Right lobe of liver (tissue), 6 donors: Measurements from ENCODE around the gene ADAM10. TPM values are rescaled to one million over a fixed set of nuclear protein-coding genes. Genes with fewer than 3 reads are reported as not detected.

ENCODE experiments used
- ATAC-seq, 4 donors: fragments of 200-7000 bp; cut with Tn5 transposase; one replicate each; pipeline ENCODE4 v1.9.1; 2020; ENCODE audit warnings: mild to moderate bottlenecking in 4 of 4, moderate library complexity in 4 of 4
- DNase-seq, 3 donors: peaks; one replicate each; pipeline ENCODE4 v3.0.0-alpha.2; 2020
- H3K27ac ChIP-seq, 3 donors: fragments of 200-600 bp; one replicate each; pipeline ENCODE4 v1.8.0; 2022
- H3K27me3 ChIP-seq, 2 donors: fragments of 200-600 bp; one replicate each; pipeline ENCODE4 v1.8.0; 2022
- H3K36me3 ChIP-seq, 4 donors: fragments of 200-600 bp; sonication (generic) in 1 of 4; one replicate each; pipeline versions ENCODE4 v1.5.1 to v1.8.0; 2017 to 2022; ENCODE audit warnings: control low read depth in 1 of 4
- H3K4me1 ChIP-seq, 4 donors: fragments of 200-600 bp; sonication (generic) in 1 of 4; one replicate each; pipeline versions ENCODE4 v1.5.1 to v1.8.0; 2017 to 2022; ENCODE audit warnings: control low read depth in 1 of 4
- H3K4me3 ChIP-seq, 3 donors: fragments of 200-600 bp; one replicate each; pipeline ENCODE4 v1.8.0; 2022
- H3K9me3 ChIP-seq, 4 donors: fragments of 200-600 bp; sonication (generic) in 1 of 4; one replicate each; pipeline versions ENCODE4 v1.5.1 to v1.8.0; 2017 to 2022; ENCODE audit warnings: control low read depth in 1 of 4
- POLR2A ChIP-seq: fragments of 450-650 bp; IDR thresholded peaks from one replicate; pipeline ENCODE4 v1.6.1; 2017; ENCODE audit warnings: antibody characterized with exemption, mild to moderate bottlenecking
- WGBS: methylation state at CpG from one replicate; pipeline ENCODE4 v1.1.6; 2018; ENCODE audit warnings: low coverage, low lambda C conversion rate; ENCODE audit not compliant: insufficient coverage; ENCODE audit errors: missing lambda C conversion rate; 5-methylcytosine and 5-hydroxymethylcytosine counted together
- intact Hi-C, 2 donors: fragments of 100-400 bp; cut with DNase I; formaldehyde crosslinking; loops; one replicate each; pipeline versions ENCODE4 v1.11.2 to v1.14.1; 2022
- total RNA-seq, 6 experiments: library from RNA; depleted of rRNA in 2 of 6; stranded (reverse); fragments of >200 nt in 2 of 6; fragmentation: NEBNext Ultra II Directional in 3 of 6; extraction: Animal tissue kit (Norgen Biotek cat#: 25700) in 3 of 6; gene quantifications; one replicate each; pipeline versions ENCODE4 v1.1.0 to v1.2.4, GENCODE V29; 2016 to 2023
- TF ChIP-seq, protein P1 (sequence below), 4 donors: fragments of 200-600 bp in 3 of 4; fragments of 450-650 bp in 1 of 4; IDR thresholded peaks; one replicate each; pipeline versions ENCODE4 v1.5.1 to v1.8.0; 2016 to 2022; ENCODE audit warnings: antibody characterized with exemption in 4 of 4, mild to moderate bottlenecking in 2 of 4
- donor health status: DM: no; HTN: yes; CAD: no.
- donor health status: DM: no; HTN: no; CAD: no.
- donor health status: DM: no; HTN: no; CAD: no.
- donor health status: DM: no; HTN: yes; CAD: no.
- donor health status: DM: no; HTN: yes; CAD: no.

The ADAM10 gene
- total RNA-seq, 6 experiments from 2014 or later, result 24.1 to 78.1 (median 43.3) TPM

DNA sequence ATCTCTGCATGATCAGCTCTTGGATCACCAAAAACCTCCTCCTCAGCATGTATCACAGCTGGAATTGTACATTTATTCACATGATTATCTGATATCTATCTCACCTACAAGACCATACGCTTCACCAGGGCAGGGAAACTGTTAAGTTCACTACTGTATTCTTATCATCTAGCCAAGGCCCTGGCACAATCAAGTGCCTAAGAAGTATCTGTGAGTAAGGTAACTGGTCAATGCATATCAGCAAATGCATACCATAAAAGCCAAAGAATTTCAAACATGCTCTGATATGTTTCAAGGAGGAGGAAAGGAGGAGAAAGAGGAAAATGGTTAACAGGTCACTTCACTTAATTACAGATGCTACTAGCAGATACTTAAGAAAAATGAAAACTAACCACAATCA is 159.3 kb downstream of the ADAM10 start:
- ATAC-seq (no peak), DNase-seq (no peak)
- TF ChIP-seq POLR2A, result no peak
- TF ChIP-seq, protein P1, sequence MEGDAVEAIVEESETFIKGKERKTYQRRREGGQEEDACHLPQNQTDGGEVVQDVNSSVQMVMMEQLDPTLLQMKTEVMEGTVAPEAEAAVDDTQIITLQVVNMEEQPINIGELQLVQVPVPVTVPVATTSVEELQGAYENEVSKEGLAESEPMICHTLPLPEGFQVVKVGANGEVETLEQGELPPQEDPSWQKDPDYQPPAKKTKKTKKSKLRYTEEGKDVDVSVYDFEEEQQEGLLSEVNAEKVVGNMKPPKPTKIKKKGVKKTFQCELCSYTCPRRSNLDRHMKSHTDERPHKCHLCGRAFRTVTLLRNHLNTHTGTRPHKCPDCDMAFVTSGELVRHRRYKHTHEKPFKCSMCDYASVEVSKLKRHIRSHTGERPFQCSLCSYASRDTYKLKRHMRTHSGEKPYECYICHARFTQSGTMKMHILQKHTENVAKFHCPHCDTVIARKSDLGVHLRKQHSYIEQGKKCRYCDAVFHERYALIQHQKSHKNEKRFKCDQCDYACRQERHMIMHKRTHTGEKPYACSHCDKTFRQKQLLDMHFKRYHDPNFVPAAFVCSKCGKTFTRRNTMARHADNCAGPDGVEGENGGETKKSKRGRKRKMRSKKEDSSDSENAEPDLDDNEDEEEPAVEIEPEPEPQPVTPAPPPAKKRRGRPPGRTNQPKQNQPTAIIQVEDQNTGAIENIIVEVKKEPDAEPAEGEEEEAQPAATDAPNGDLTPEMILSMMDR (IDR thresholded peaks at IDR 0.05), result no peak
- Histone ChIP-seq H3K4me1 (peaks cover 0 to 12% (median 5%) of the 10 kb centered on the region in 4 donors), H3K9me3 (no peaks in the 10 kb centered on the region), H3K27ac (no peak overlapping the region), H3K27me3 (no peaks in the 10 kb centered on the region), H3K4me3 (no peak overlapping the region), H3K36me3 (peaks cover 0 to 1% (median 0%) of the 10 kb centered on the region in 4 donors)
- intact Hi-C loops, result no loop called here
- 100% methylated on average over 1 of the region's 1 CpG for WGBS

DNA sequence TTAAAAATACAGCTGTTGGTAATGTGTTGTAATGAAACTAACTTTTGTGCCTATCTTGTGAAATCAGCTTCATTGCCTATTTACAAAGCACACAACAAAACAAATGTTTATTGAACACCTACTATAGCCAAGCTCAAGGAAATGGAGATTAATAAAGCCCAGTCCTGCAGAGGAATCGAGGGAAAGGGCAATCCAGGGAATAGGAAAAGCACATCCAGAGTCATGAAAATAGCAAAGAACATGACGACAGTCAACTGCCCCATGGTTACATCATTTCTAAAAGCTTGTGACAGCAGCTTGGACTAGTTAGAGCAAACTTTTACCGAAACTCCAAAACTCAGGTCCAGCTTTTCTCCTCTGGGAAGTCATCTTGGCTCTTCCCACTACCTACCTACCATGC is 160.5 kb downstream of the ADAM10 start:
- no peak for DNase-seq
- Histone ChIP-seq H3K4me1 (peaks cover 0 to 10% (median 3%) of the 10 kb centered on the region in 4 donors), H3K27me3 (no peaks in the 10 kb centered on the region), H3K36me3 (peaks cover 0 to 1% (median 0%) of the 10 kb centered on the region in 4 donors), H3K4me3 (no peak overlapping the region), H3K9me3 (no peaks in the 10 kb centered on the region), H3K27ac (peak overlapping the region in 1 of 3 donors; percentile 20)
- no peak for TF ChIP-seq POLR2A
- TF ChIP-seq, protein P1 (IDR thresholded peaks at IDR 0.05), result no peak
- 20% methylated on average over 3 of the region's 3 CpGs for WGBS
- intact Hi-C loops, result no loop called here
- ATAC-seq, result peak; percentile 58 to 75 (median 70)

DNA sequence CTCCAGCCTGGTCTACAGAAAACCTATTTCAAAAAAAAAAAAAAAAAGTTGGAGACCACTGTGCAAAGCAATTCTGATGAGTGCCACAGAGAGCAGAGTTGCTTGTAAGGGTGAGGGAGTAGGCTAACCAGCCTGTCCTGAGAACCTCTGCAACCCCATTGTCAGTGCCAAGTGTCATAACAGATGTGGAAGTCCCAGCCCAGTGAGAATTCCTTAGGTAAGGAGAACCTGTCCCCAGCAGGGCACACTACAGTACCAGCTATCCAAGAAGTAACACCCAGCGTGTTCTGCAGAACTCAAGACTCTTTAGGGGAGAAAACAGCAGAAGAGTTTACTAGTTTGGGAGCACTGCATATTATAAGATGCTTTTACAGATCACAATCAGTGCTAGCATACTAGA is 161.4 kb downstream of the ADAM10 start:
- ATAC-seq, result peak; percentile 14 to 41 (median 35)
- WGBS, result 88% methylated on average over 1 of the region's 1 CpG
- Histone ChIP-seq H3K4me1 (peaks cover 0 to 10% (median 3%) of the 10 kb centered on the region in 4 donors), H3K4me3 (no peak overlapping the region), H3K36me3 (peaks cover 0 to 1% (median 0%) of the 10 kb centered on the region in 4 donors), H3K9me3 (no peaks in the 10 kb centered on the region), H3K27me3 (no peaks in the 10 kb centered on the region), H3K27ac (no peak overlapping the region)
- no peak for DNase-seq
- TF ChIP-seq POLR2A, result no peak
- TF ChIP-seq, protein P1 (IDR thresholded peaks at IDR 0.05), result no peak
- intact Hi-C loops, result no loop called here

DNA sequence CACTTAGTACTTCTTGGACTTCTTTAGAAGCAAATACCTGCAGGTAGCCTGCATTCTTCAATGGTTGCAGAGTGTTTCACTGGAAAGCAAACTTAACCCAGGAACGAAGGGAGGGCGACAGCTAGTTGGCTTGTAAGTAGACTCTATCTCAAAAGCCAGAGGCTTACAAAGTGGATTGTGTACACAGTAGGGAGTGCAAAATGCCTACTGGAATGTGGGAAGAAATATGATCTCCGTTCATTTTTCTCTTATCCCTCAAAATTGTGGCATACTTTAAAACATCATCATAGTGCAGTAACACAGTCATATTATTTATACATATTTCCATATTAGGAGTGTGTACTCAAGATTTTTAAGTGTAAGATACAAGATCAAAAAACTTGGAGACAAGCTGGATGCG is 162.0 kb downstream of the ADAM10 start:
- ATAC-seq (no peak), DNase-seq (no peak)
- H3K36me3 ChIP-seq, result peaks cover 0 to 1% (median 0%) of the 10 kb centered on the region in 4 donors
- WGBS, result 92% methylated on average over 4 of the region's 4 CpGs
- H3K4me1 ChIP-seq, result peaks cover 0 to 10% (median 3%) of the 10 kb centered on the region in 4 donors
- TF ChIP-seq, protein P1 (IDR thresholded peaks at IDR 0.05), result no peak
- no peak for TF ChIP-seq POLR2A
- no peaks in the 10 kb centered on the region for H3K9me3 ChIP-seq
- H3K27ac ChIP-seq, result no peak overlapping the region
- intact Hi-C loops, result no loop called here
- no peaks in the 10 kb centered on the region for H3K27me3 ChIP-seq
- no peak overlapping the region for H3K4me3 ChIP-seq
